H1 (cell line): ENCODE measurements around the gene MAJIN.

Source experiments
- CBX5 ChIP-seq: fragments of 300-800, 300-1000 bp; sonication (generic); IDR thresholded peaks from 2 replicates; pipeline ENCODE4 v1.7.1; 2016; ENCODE audit warnings: antibody characterized with exemption, low read length, low read depth
- GABPA ChIP-seq: IDR thresholded peaks from 2 replicates; pipeline ENCODE4 v1.6.1; 2011; ENCODE audit warnings: mild to moderate bottlenecking, low read length, moderate library complexity, borderline replicate concordance; ENCODE audit not compliant: insufficient read depth
- KDM1A ChIP-seq: fragments of 200-600, 300-600 bp; sonication (generic); IDR thresholded peaks from 2 replicates; pipeline ENCODE4 v1.7.1; 2016; ENCODE audit warnings: mild to moderate bottlenecking, low read length, borderline replicate concordance
- MAFK ChIP-seq: IDR thresholded peaks from 2 replicates; pipeline ENCODE4 v1.6.1; 2012; ENCODE audit warnings: low read depth, mild to moderate bottlenecking, improper control_type of control experiment, low read length
- POLR2A ChIP-seq, 2 experiments: IDR thresholded peaks; 1 replicate in 1 of 2; 2 replicates in 1 of 2; pipeline ENCODE4 v1.6.1; 2011; ENCODE audit warnings: low read depth in 2 of 2, low read length in 2 of 2, mild to moderate bottlenecking in 2 of 2; ENCODE audit errors: control extremely low read depth in 1 of 2
- POLR2AphosphoS5 ChIP-seq: IDR thresholded peaks from 2 replicates; pipeline ENCODE4 v1.6.1; 2011; ENCODE audit warnings: low read depth, low read length
- RAD21 ChIP-seq, 2 experiments: IDR thresholded peaks in 1 of 2; conservative IDR thresholded peaks in 1 of 2; 2 replicates each; pipeline ENCODE4 v1.6.1; 2011; ENCODE audit warnings: low read depth in 2 of 2, low read length in 2 of 2, improper control_type of control experiment in 1 of 2, inconsistent platforms in 1 of 2, mild to moderate bottlenecking in 1 of 2, moderate library complexity in 1 of 2
- TCF12 ChIP-seq: IDR thresholded peaks from 2 replicates; pipeline ENCODE4 v1.6.1; 2011; ENCODE audit warnings: low read depth, mild to moderate bottlenecking, low read length
- YY1 ChIP-seq: IDR thresholded peaks from 2 replicates; pipeline ENCODE4 v1.6.1; 2011; ENCODE audit warnings: low read depth, mild to moderate bottlenecking, low read length
- TF ChIP-seq, protein P1 (sequence below), 3 experiments: IDR thresholded peaks; 1 replicate in 2 of 3; 2 replicates in 1 of 3; pipeline versions ENCODE4 v1.5.1 to v1.6.1; 2011; ENCODE audit warnings: low read length in 3 of 3, mild to moderate bottlenecking in 3 of 3, inconsistent platforms in 2 of 3, low read depth in 1 of 3, moderate library complexity in 1 of 3; ENCODE audit not compliant: insufficient read depth in 1 of 3; ENCODE audit errors: control extremely low read depth in 1 of 3

DNA sequence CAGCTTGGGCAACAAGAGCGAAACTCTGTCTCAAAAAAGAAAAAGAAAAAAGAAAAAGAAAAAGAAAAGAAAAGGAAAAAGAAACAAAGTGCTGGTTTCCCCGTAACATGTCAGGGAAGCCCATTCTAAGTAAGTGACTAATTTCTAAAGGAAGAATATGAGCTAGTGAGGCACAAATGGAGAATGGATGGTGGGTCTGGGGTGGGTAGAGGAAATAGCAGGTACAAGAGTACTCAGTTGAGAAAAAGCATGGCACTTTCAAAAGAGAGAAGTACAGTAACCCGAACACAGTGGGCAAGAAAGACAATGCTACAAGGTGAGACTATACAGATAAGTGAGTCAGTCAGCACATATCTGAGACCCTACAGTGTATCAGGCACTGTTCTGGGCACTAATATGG lies 4.5 kb downstream of the MAJIN start:
- no peak for TF ChIP-seq KDM1A
- TF ChIP-seq RAD21 (IDR thresholded peaks at IDR 0.05 in 1 of 2, conservative IDR thresholded peaks at IDR 0.05 in 1 of 2; ENCODE audit: low read depth in 2 of 2, low read length in 2 of 2), result no peak
- no peak for TF ChIP-seq TCF12
- TF ChIP-seq MAFK, result no peak
- TF ChIP-seq POLR2AphosphoS5, result no peak
- TF ChIP-seq GABPA, result no peak
- TF ChIP-seq, protein P1, sequence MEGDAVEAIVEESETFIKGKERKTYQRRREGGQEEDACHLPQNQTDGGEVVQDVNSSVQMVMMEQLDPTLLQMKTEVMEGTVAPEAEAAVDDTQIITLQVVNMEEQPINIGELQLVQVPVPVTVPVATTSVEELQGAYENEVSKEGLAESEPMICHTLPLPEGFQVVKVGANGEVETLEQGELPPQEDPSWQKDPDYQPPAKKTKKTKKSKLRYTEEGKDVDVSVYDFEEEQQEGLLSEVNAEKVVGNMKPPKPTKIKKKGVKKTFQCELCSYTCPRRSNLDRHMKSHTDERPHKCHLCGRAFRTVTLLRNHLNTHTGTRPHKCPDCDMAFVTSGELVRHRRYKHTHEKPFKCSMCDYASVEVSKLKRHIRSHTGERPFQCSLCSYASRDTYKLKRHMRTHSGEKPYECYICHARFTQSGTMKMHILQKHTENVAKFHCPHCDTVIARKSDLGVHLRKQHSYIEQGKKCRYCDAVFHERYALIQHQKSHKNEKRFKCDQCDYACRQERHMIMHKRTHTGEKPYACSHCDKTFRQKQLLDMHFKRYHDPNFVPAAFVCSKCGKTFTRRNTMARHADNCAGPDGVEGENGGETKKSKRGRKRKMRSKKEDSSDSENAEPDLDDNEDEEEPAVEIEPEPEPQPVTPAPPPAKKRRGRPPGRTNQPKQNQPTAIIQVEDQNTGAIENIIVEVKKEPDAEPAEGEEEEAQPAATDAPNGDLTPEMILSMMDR (IDR thresholded peaks at IDR 0.05; ENCODE audit: control extremely low read depth in 1 of 3, insufficient read depth in 1 of 3, low read depth in 1 of 3, low read length in 3 of 3), result no peak
- no peak for TF ChIP-seq YY1
- TF ChIP-seq POLR2A (IDR thresholded peaks at IDR 0.05; ENCODE audit: control extremely low read depth in 1 of 2, low read depth in 2 of 2, low read length in 2 of 2), result no peak
- TF ChIP-seq CBX5, result no peak
